ENCODE results near the gene FGD2.

- TF ChIP-seq POLR2A (IDR thresholded peaks at IDR 0.05; ENCODE audit: low read depth, low read length) (no peak), POLR2AphosphoS5 (IDR thresholded peaks at IDR 0.05; ENCODE audit: low read depth, low read length) (no peak)
These were observed 50.6 kb downstream of the FGD2 start for GRCh38 chr6:37056112-37056403.
